Measurements from ENCODE around the gene STKLD1. TPM values are rescaled to one million over a fixed set of nuclear protein-coding genes. Genes with fewer than 3 reads are reported as not detected.
A peak's percentile ranks its signal among the peaks of the same experiment; 100 is the strongest.

STKLD1 gene
- total and polyA plus RNA-seq, 7 experiments from 2014 or later: 0.78 to 1.8 (median 1.4) TPM; not detected in 1

GRCh38 chr9:133378408-133378962 lies 2.3 kb downstream of the STKLD1 start:
- Histone ChIP-seq H3K4me3 (ENCODE audit: low read length) (no peak overlapping the region), H3K27me3 (ENCODE audit: control insufficient read depth in 2 of 2, insufficient read depth in 2 of 2, low read length in 2 of 2) (no peaks in the 10 kb centered on the region), H3K9me3 (ENCODE audit: control insufficient read depth in 2 of 3, low read length in 3 of 3) (no peaks in the 10 kb centered on the region), H3K4me1 (ENCODE audit: control insufficient read depth in 2 of 2, insufficient read depth in 2 of 2, low read length in 2 of 2) (peaks cover 8 to 13% of the 10 kb centered on the region in 2 donors), H3K27ac (ENCODE audit: low read depth, low read length) (no peak overlapping the region), H3K36me3 (ENCODE audit: control insufficient read depth in 2 of 3, insufficient read depth in 3 of 3, low read length in 3 of 3) (no peaks in the 10 kb centered on the region)
- no peaks in the 10 kb centered on the region for H3K9me3 Mint-ChIP-seq
- DNase-seq (no peak), ATAC-seq (no peak)
- peaks cover 0 to 9% (median 0%) of the 10 kb centered on the region in 5 donors for H3K36me3 Mint-ChIP-seq
- peak overlapping the region in 5 of 10 donors; percentile 12 to 49 (median 27) for H3K4me3 Mint-ChIP-seq
- ChIA-PET POLR2A (interaction anchor here (0.7 to 1.0 kb wide), 2 partner anchors 30 to 81 kb away, joined by 3 read pairs; partner anchors contain the start of genes CACFD1, MED22 and RPL7A), CTCF (interaction anchor here (0.6 kb wide), 1 partner anchor 336 kb away, joined by 3 read pairs; no protein-coding TSS in a partner anchor)
- peaks cover 8 to 23% (median 13%) of the 10 kb centered on the region in 7 donors for H3K4me1 Mint-ChIP-seq
- intact Hi-C loops (cut with micrococcal nuclease): loop anchor here in 1 of 2 donors (5.0 to 10.0 kb wide), 3 partner anchors 194 to 786 kb away; partner anchors contain the start of genes BRD3OS and RNU6ATAC
- peak overlapping the region in 1 of 9 donors; percentile 77 for H3K27ac Mint-ChIP-seq
- peaks cover 0 to 4% (median 0%) of the 10 kb centered on the region in 5 donors for H3K27me3 Mint-ChIP-seq

- no peaks in the 10 kb centered on the region for H3K9me3 ChIP-seq (ENCODE audit: control insufficient read depth in 2 of 3, low read length in 3 of 3)
- no peak for DNase-seq
- Mint-ChIP-seq H3K36me3 (peaks cover 0 to 7% (median 0%) of the 10 kb centered on the region in 5 donors), H3K9me3 (no peaks in the 10 kb centered on the region), H3K4me3 (no peak overlapping the region), H3K27ac (no peak overlapping the region), H3K27me3 (peaks cover 0 to 4% (median 0%) of the 10 kb centered on the region in 5 donors), H3K4me1 (peaks cover 6 to 14% (median 8%) of the 10 kb centered on the region in 7 donors)
- no peaks in the 10 kb centered on the region for H3K36me3 ChIP-seq (ENCODE audit: control insufficient read depth in 2 of 3, insufficient read depth in 3 of 3, low read length in 3 of 3)
- POLR2A ChIA-PET: interaction anchor here (0.6 to 1.0 kb wide), 2 partner anchors 31 to 260 kb away, joined by 3 to 5 read pairs; partner anchors contain the start of genes MED22 and RPL7A
- H3K4me1 ChIP-seq (ENCODE audit: control insufficient read depth in 2 of 2, insufficient read depth in 2 of 2, low read length in 2 of 2): peaks cover 5 to 8% of the 10 kb centered on the region in 2 donors
- intact Hi-C loops (cut with micrococcal nuclease): loop anchor here in 1 of 2 donors (5.0 to 10.0 kb wide), 3 partner anchors 195 to 785 kb away; partner anchors contain the start of genes BRD3OS and RNU6ATAC
- CTCF ChIA-PET: no interaction called here
- no peak for ATAC-seq
- H3K4me3 ChIP-seq (ENCODE audit: low read length): no peak overlapping the region
- no peaks in the 10 kb centered on the region for H3K27me3 ChIP-seq (ENCODE audit: control insufficient read depth in 2 of 2, insufficient read depth in 2 of 2, low read length in 2 of 2)
- no peak overlapping the region for H3K27ac ChIP-seq (ENCODE audit: low read depth, low read length)
These were observed 3.3 kb downstream of the STKLD1 start for GRCh38 chr9:133379153-133380086.

GRCh38 chr9:133380734-133381133 lies 4.6 kb downstream of the STKLD1 start:
- Histone ChIP-seq H3K36me3 (ENCODE audit: control insufficient read depth in 2 of 3, insufficient read depth in 3 of 3, low read length in 3 of 3) (no peaks in the 10 kb centered on the region), H3K27ac (ENCODE audit: low read depth, low read length) (no peak overlapping the region), H3K4me3 (ENCODE audit: low read length) (no peak overlapping the region), H3K9me3 (ENCODE audit: control insufficient read depth in 2 of 3, low read length in 3 of 3) (no peaks in the 10 kb centered on the region), H3K27me3 (ENCODE audit: control insufficient read depth in 2 of 2, insufficient read depth in 2 of 2, low read length in 2 of 2) (no peaks in the 10 kb centered on the region), H3K4me1 (ENCODE audit: control insufficient read depth in 2 of 2, insufficient read depth in 2 of 2, low read length in 2 of 2) (peaks cover 0 to 5% of the 10 kb centered on the region in 2 donors)
- Mint-ChIP-seq H3K27me3 (peaks cover 0 to 4% (median 0%) of the 10 kb centered on the region in 5 donors), H3K4me1 (peaks cover 0 to 7% (median 0%) of the 10 kb centered on the region in 7 donors), H3K27ac (no peak overlapping the region), H3K9me3 (no peaks in the 10 kb centered on the region), H3K4me3 (no peak overlapping the region), H3K36me3 (no peaks in the 10 kb centered on the region)
- no peak for DNase-seq
- POLR2A ChIA-PET: no interaction called here
- ATAC-seq: no peak
- intact Hi-C loops (cut with micrococcal nuclease): no loop called here
- CTCF ChIA-PET: interaction anchor here (0.6 kb wide), 1 partner anchor 72 kb away, joined by 3 read pairs; no protein-coding TSS in a partner anchor

GRCh38 chr9:133382507-133383141 lies 6.5 kb downstream of the STKLD1 start:
- H3K27me3 Mint-ChIP-seq: no peaks in the 10 kb centered on the region
- no peaks in the 10 kb centered on the region for H3K4me1 Mint-ChIP-seq
- Histone ChIP-seq H3K27ac (ENCODE audit: low read depth, low read length) (no peak overlapping the region), H3K4me3 (ENCODE audit: low read length) (no peak overlapping the region), H3K9me3 (ENCODE audit: control insufficient read depth in 2 of 3, low read length in 3 of 3) (no peaks in the 10 kb centered on the region), H3K36me3 (ENCODE audit: control insufficient read depth in 2 of 3, insufficient read depth in 3 of 3, low read length in 3 of 3) (no peaks in the 10 kb centered on the region), H3K27me3 (ENCODE audit: control insufficient read depth in 2 of 2, insufficient read depth in 2 of 2, low read length in 2 of 2) (no peaks in the 10 kb centered on the region), H3K4me1 (ENCODE audit: control insufficient read depth in 2 of 2, insufficient read depth in 2 of 2, low read length in 2 of 2) (no peaks in the 10 kb centered on the region)
- CTCF ChIA-PET: no interaction called here
- ATAC-seq (no peak), DNase-seq (no peak)
- POLR2A ChIA-PET: no interaction called here
- H3K9me3 Mint-ChIP-seq: no peaks in the 10 kb centered on the region
- no peaks in the 10 kb centered on the region for H3K36me3 Mint-ChIP-seq
- H3K27ac Mint-ChIP-seq: no peak overlapping the region
- no peak overlapping the region for H3K4me3 Mint-ChIP-seq
- intact Hi-C loops (cut with micrococcal nuclease): no loop called here

- no peak overlapping the region for H3K4me3 Mint-ChIP-seq
- no peaks in the 10 kb centered on the region for H3K9me3 ChIP-seq (ENCODE audit: control insufficient read depth in 2 of 3, low read length in 3 of 3)
- ATAC-seq: no peak
- no peak overlapping the region for H3K4me3 ChIP-seq (ENCODE audit: low read length)
- H3K27me3 ChIP-seq (ENCODE audit: control insufficient read depth in 2 of 2, insufficient read depth in 2 of 2, low read length in 2 of 2): no peaks in the 10 kb centered on the region
- CTCF ChIA-PET: no interaction called here
- no peaks in the 10 kb centered on the region for H3K9me3 Mint-ChIP-seq
- no peaks in the 10 kb centered on the region for H3K36me3 Mint-ChIP-seq
- H3K4me1 ChIP-seq (ENCODE audit: control insufficient read depth in 2 of 2, insufficient read depth in 2 of 2, low read length in 2 of 2): no peaks in the 10 kb centered on the region
- POLR2A ChIA-PET: no interaction called here
- H3K27ac Mint-ChIP-seq: no peak overlapping the region
- H3K27me3 Mint-ChIP-seq: no peaks in the 10 kb centered on the region
- H3K36me3 ChIP-seq (ENCODE audit: control insufficient read depth in 2 of 3, insufficient read depth in 3 of 3, low read length in 3 of 3): no peaks in the 10 kb centered on the region
- H3K27ac ChIP-seq (ENCODE audit: low read depth, low read length): no peak overlapping the region
- no peak for DNase-seq
- intact Hi-C loops (cut with micrococcal nuclease): no loop called here
- H3K4me1 Mint-ChIP-seq: no peaks in the 10 kb centered on the region
These were observed 7.3 kb downstream of the STKLD1 start for GRCh38 chr9:133383438-133383837.

- no peaks in the 10 kb centered on the region for H3K36me3 ChIP-seq (ENCODE audit: control insufficient read depth in 2 of 3, insufficient read depth in 3 of 3, low read length in 3 of 3)
- H3K9me3 ChIP-seq (ENCODE audit: control insufficient read depth in 2 of 3, low read length in 3 of 3): no peaks in the 10 kb centered on the region
- Mint-ChIP-seq H3K27me3 (peaks cover 0 to 5% (median 0%) of the 10 kb centered on the region in 5 donors), H3K36me3 (no peaks in the 10 kb centered on the region), H3K9me3 (no peaks in the 10 kb centered on the region), H3K4me1 (no peaks in the 10 kb centered on the region), H3K4me3 (no peak overlapping the region), H3K27ac (no peak overlapping the region)
- H3K4me3 ChIP-seq (ENCODE audit: low read length): no peak overlapping the region
- intact Hi-C loops (cut with micrococcal nuclease): no loop called here
- H3K4me1 ChIP-seq (ENCODE audit: control insufficient read depth in 2 of 2, insufficient read depth in 2 of 2, low read length in 2 of 2): no peaks in the 10 kb centered on the region
- H3K27ac ChIP-seq (ENCODE audit: low read depth, low read length): no peak overlapping the region
- no peaks in the 10 kb centered on the region for H3K27me3 ChIP-seq (ENCODE audit: control insufficient read depth in 2 of 2, insufficient read depth in 2 of 2, low read length in 2 of 2)
- ChIA-PET CTCF (no interaction called here), POLR2A (interaction anchor here (1.0 kb wide), 1 partner anchor 33 kb away, joined by 3 read pairs; the partner anchor contains the start of gene REXO4)
- ATAC-seq (no peak), DNase-seq (no peak)
These were observed 8.7 kb downstream of the STKLD1 start for GRCh38 chr9:133384736-133385321.

All from naive thymus-derived CD4-positive, alpha-beta T cell (primary cell).